Panc1 (cell line): Measurements from ENCODE around the gene CDKL1. TPM values are rescaled to one million over a fixed set of nuclear protein-coding genes. Genes with fewer than 3 reads are reported as not detected.

Experiments
- ATAC-seq: fragments of 200-7000 bp; cut with Tn5 transposase; 2 replicates; pipeline ENCODE4 v1.9.1; 2020; ENCODE audit warnings: mild to moderate bottlenecking, moderate library complexity
- BruUV-seq: library from RNA; stranded (reverse); fragments of 400-500 nt; replicated peaks from 2 replicates; lab custom pipeline; 2021; lab: Mats Ljungman, UMichigan
- CTCF ChIA-PET: fragments of 300-600 bp; sonication (Branson Sonifier 250); formaldehyde crosslinking; loops from one replicate; lab custom pipeline; 2022; ENCODE audit warnings: antibody characterized with exemption; lab: Charles Lee
- POLR2A ChIA-PET: fragments of 300-600 bp; sonication (Branson Sonifier 250); formaldehyde crosslinking; loops from one replicate; lab custom pipeline; 2022; ENCODE audit warnings: antibody characterized with exemption; lab: Charles Lee
- DNase-seq: peaks from one replicate; pipeline ENCODE4 v3.0.0-alpha.2; 2010; ENCODE audit warnings: low read depth, low spot score
- H3K27ac ChIP-seq: 2 replicates; pipeline ENCODE4 v1.5.1; 2011; ENCODE audit warnings: mild to moderate bottlenecking, low read length, inconsistent platforms
- H3K27me3 ChIP-seq: fragments of 200-500 bp; sonication (Bioruptor generic); 2 replicates; pipeline ENCODE4 v1.6.0; 2014; ENCODE audit warnings: low read length, inconsistent platforms; ENCODE audit not compliant: control insufficient read depth, insufficient read depth
- H3K36me3 ChIP-seq: fragments of 200-500 bp; sonication (Bioruptor generic); 2 replicates; pipeline ENCODE4 v1.5.1; 2014; ENCODE audit warnings: inconsistent platforms, mild to moderate bottlenecking, low read length, moderate library complexity; ENCODE audit not compliant: control insufficient read depth, insufficient read depth
- H3K4me1 ChIP-seq: 2 replicates; pipeline ENCODE4 v1.5.1; 2011; ENCODE audit warnings: inconsistent platforms, mild to moderate bottlenecking, low read length, moderate library complexity; ENCODE audit not compliant: control insufficient read depth, insufficient read depth
- H3K4me3 ChIP-seq, 2 experiments: 2 replicates each; pipeline ENCODE4 v1.5.1; 2011 to 2012; ENCODE audit warnings: low read depth in 2 of 2, low read length in 2 of 2, mild to moderate bottlenecking in 2 of 2, inconsistent platforms in 1 of 2, moderate library complexity in 1 of 2
- H3K9me3 ChIP-seq: fragments of 200-500 bp; sonication (Bioruptor generic); 2 replicates; pipeline ENCODE4 v1.5.1; 2014; ENCODE audit warnings: low read depth, mild to moderate bottlenecking, inconsistent platforms, low read length, moderate library complexity; ENCODE audit not compliant: control insufficient read depth, insufficient read depth
- CTCF ChIP-seq: fragments of 450-650 bp; IDR thresholded peaks from 2 replicates; pipeline ENCODE4 v1.5.1; 2017; ENCODE audit warnings: mild to moderate bottlenecking
- POLR2AphosphoS5 ChIP-seq: IDR thresholded peaks from 2 replicates; pipeline ENCODE4 v1.6.1; 2012; ENCODE audit warnings: mild to moderate bottlenecking, low read depth, low read length, moderate library complexity
- REST ChIP-seq, 2 experiments: IDR thresholded peaks; 2 replicates each; pipeline ENCODE4 v1.6.1; 2011 to 2012; ENCODE audit warnings: low read depth in 2 of 2, control low read depth in 1 of 2, low read length in 1 of 2, mild to moderate bottlenecking in 1 of 2, moderate library complexity in 1 of 2; ENCODE audit not compliant: insufficient read depth in 1 of 2
- SIN3A ChIP-seq: IDR thresholded peaks from 2 replicates; pipeline ENCODE4 v1.6.1; 2012; ENCODE audit warnings: low read depth, mild to moderate bottlenecking, low read length, moderate library complexity, borderline replicate concordance; ENCODE audit not compliant: insufficient read depth
- TCF7L2 ChIP-seq: IDR thresholded peaks from 2 replicates; pipeline ENCODE4 v1.6.1; 2011; ENCODE audit warnings: mild to moderate bottlenecking, low read depth, low read length, inconsistent platforms
- in situ Hi-C: cut with HindIII; loops from 2 replicates; pipeline ENCODE4 v1.10.0; 2016; ENCODE audit warnings: low sequenced_read_pairs, low pct_unique_long_range_greater_than_20kb
- intact Hi-C: fragments of 100-400 bp; cut with micrococcal nuclease; formaldehyde crosslinking; loops from one replicate; pipeline ENCODE4 v1.10.0; 2022; ENCODE audit not compliant: unreplicated experiment
- total RNA-seq: library from RNA; stranded (reverse); gene quantifications from one replicate; pipeline ENCODE4 v1.2.1, GENCODE V29; 2021; ENCODE audit not compliant: unreplicated experiment

Gene CDKL1
- total RNA-seq, 1 experiment from 2014 or later, result 5.8 TPM

GRCh38 chr14:50354527-50354926 is 42.2 kb downstream of the CDKL1 start:
- intact Hi-C loops, result no loop called here
- in situ Hi-C loops, result no loop called here
- no peak for DNase-seq
- no peaks in the 10 kb centered on the region for H3K4me1 ChIP-seq
- ATAC-seq, result no peak
- H3K9me3 ChIP-seq, result no peaks in the 10 kb centered on the region
- TF ChIP-seq TCF7L2, result no peak
- no peak for TF ChIP-seq POLR2AphosphoS5
- no peak for TF ChIP-seq CTCF
- TF ChIP-seq REST (IDR thresholded peaks at IDR 0.05; ENCODE audit: insufficient read depth in 1 of 2, low read depth in 2 of 2, low read length in 1 of 2), result no peak
- TF ChIP-seq SIN3A, result no peak
- no peak overlapping the region for H3K4me3 ChIP-seq
- ChIA-PET CTCF (no interaction called here), POLR2A (no interaction called here)
- H3K27ac ChIP-seq, result no peak overlapping the region
- no peaks in the 10 kb centered on the region for H3K36me3 ChIP-seq
- no TSS peak for BruUV-seq
- no peaks in the 10 kb centered on the region for H3K27me3 ChIP-seq

GRCh38 chr14:50353126-50353525 is 43.6 kb downstream of the CDKL1 start:
- Histone ChIP-seq H3K9me3 (no peaks in the 10 kb centered on the region), H3K27me3 (no peaks in the 10 kb centered on the region), H3K4me3 (no peak overlapping the region), H3K4me1 (no peaks in the 10 kb centered on the region), H3K36me3 (no peaks in the 10 kb centered on the region), H3K27ac (no peak overlapping the region)
- intact Hi-C loops, result no loop called here
- DNase-seq, result no peak
- TF ChIP-seq SIN3A (no peak), POLR2AphosphoS5 (no peak), CTCF (no peak), TCF7L2 (no peak), REST (IDR thresholded peaks at IDR 0.05; ENCODE audit: insufficient read depth in 1 of 2, low read depth in 2 of 2, low read length in 1 of 2) (no peak)
- no TSS peak for BruUV-seq
- in situ Hi-C loops, result no loop called here
- CTCF ChIA-PET, result no interaction called here
- POLR2A ChIA-PET, result interaction anchor here (0.6 kb wide), 1 partner anchor 21 kb away, joined by 3 read pairs; no protein-coding TSS in a partner anchor
- ATAC-seq, result no peak
